ENCODE data around the gene RRM2.
"Not testable (repeated sequence)": the region's sequence is repeated elsewhere in the genome, so short reads cannot be mapped to it uniquely, and the experiment has no call there.

The RRM2 gene

DNA sequence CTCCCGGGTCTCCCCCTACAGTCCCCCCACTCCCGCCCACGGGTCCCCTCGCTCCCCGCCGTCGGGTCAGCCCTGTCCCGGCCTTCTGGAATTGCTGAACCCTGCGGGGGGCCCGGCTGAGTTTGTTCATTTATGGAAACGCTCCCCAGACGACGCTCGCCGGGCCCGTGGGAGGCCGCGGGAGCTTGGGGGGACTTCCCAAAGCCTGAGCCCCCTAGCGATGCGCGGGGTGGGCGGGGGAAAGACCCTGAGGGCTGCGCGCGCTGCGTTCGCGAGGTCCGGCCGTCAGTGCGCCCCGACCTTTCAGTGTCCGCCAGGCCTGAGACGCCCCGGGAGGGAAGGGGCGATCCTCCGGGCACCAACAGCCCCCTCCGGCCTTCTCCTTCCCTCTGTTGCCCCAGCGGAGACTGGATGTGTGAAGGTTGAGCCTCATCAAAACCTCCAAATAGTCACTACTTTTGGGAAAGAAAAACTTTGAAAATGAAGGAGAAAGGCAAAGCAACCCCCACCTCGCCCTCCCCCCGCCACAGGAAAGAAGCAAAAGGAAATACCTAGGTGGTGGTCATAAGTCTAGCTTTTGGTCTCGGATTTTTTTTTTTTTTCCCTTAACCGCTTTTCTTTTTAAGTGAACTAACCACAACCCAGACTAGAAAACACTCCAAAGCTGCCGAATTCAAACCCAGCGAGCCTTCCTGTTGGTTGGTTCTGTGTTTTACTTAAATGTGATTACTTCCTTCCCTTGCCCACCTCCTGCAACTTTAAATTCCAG, 41.8 kb upstream of the RRM2 start:
- peaks cover 4% of the 10 kb centered on the region for H3K9me3 ChIP-seq (ENCODE audit: control insufficient read depth, low read length)
- no peak overlapping the region for H3K4me3 ChIP-seq (ENCODE audit: low read length)
- DNase-seq (ENCODE audit: low read depth), result no peak
- peaks cover 7% of the 10 kb centered on the region for H3K4me1 ChIP-seq (ENCODE audit: control insufficient read depth, insufficient read depth, low read length)
- no peak overlapping the region for H3K9ac ChIP-seq (ENCODE audit: low read length)
- H3K36me3 ChIP-seq (ENCODE audit: control insufficient read depth, insufficient read depth, low read length, severe bottlenecking), result no peaks in the 10 kb centered on the region
- H3K27me3 ChIP-seq (replicated peaks; ENCODE audit: control insufficient read depth, insufficient read depth, low read length), result peaks cover 53% of the 10 kb centered on the region

DNA sequence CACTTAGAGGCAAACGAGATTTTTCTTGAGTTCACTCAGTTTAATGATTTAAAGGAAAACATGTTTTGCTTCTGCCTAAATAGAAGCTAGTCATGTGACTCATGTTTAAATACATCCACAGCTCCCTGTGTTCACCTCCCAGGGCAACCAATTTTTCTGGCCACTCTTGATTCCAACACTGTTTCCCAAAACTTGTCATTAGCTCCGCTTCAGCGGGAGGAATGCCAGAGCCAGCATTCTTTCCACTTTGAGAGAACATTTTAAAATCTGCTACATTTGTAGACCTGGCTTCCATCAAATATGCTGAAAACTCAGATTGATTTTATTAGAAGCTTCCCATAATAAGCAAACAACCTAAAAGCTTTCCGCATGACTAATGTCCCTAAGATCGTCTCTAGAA, 39.5 kb upstream of the RRM2 start:
- Histone ChIP-seq H3K4me1 (ENCODE audit: control insufficient read depth, insufficient read depth, low read length) (peaks cover 7% of the 10 kb centered on the region), H3K36me3 (ENCODE audit: control insufficient read depth, insufficient read depth, low read length, severe bottlenecking) (no peaks in the 10 kb centered on the region), H3K27me3 (replicated peaks; ENCODE audit: control insufficient read depth, insufficient read depth, low read length) (peaks cover 40% of the 10 kb centered on the region), H3K9ac (ENCODE audit: low read length) (no peak overlapping the region), H3K4me3 (ENCODE audit: low read length) (no peak overlapping the region), H3K9me3 (ENCODE audit: control insufficient read depth, low read length) (peaks cover 4% of the 10 kb centered on the region)
- peak; percentile 9 for DNase-seq (ENCODE audit: low read depth)

DNA sequence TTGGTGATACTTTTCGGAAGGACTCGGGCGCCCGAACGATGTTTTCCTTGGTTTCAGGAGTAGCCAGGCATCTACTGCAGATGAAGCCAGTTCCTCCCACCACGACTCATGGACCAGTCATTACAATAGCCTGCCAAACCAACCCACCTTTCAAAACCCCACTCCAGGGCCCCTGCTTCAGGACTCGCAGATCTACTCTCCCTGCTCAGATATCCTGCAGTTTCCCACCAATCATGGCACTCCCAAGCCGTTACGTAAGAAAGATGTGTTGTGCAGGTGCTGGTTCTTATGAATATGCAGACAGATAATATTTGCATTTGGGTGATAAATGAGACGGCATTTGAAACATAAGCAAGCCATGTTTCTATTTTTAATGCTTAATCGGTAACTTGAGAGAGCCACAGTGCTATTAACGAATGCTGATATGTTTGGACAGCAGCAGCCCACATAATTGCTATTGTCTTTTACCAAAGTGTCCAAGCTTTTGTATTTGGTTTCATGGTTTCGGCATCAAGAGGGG, 38.8 kb upstream of the RRM2 start:
- peaks cover 33% of the 10 kb centered on the region for H3K27me3 ChIP-seq (replicated peaks; ENCODE audit: control insufficient read depth, insufficient read depth, low read length)
- H3K4me3 ChIP-seq (ENCODE audit: low read length), result no peak overlapping the region
- no peak for DNase-seq (ENCODE audit: low read depth)
- peaks cover 4% of the 10 kb centered on the region for H3K9me3 ChIP-seq (ENCODE audit: control insufficient read depth, low read length)
- H3K4me1 ChIP-seq (ENCODE audit: control insufficient read depth, insufficient read depth, low read length), result peaks cover 6% of the 10 kb centered on the region
- H3K36me3 ChIP-seq (ENCODE audit: control insufficient read depth, insufficient read depth, low read length, severe bottlenecking), result no peaks in the 10 kb centered on the region
- H3K9ac ChIP-seq (ENCODE audit: low read length), result no peak overlapping the region

DNA sequence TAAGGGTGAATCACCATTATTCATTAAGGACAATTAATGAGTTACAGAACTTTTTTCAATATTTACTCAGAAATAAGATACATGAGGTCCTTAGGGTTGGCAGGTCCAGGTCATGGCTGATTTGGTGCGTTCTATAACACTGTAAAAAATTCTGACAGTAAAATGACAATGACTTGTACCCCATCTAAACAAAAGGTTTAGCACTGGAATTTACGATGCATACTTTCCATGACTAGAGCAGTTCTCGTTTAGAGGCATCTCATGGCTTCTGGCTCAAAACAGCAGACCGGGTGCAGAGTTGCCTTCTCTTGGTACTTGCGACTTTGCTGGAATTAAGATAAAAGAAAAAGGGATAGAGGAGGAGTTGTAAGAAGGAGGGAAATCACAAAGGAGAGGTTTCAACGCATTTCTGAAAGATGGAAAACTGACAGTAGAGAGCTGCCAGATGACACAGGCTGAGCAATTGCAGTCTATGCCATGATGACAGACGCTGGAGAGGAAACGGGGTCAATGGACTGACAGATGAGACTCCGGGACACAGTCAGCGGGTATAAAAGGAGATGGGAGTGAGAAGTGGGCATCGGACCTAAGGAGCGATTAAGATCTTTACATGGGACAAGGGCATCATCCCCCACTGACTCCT, 38.2 kb upstream of the RRM2 start:
- Histone ChIP-seq H3K36me3 (ENCODE audit: control insufficient read depth, insufficient read depth, low read length, severe bottlenecking) (no peaks in the 10 kb centered on the region), H3K27me3 (replicated peaks; ENCODE audit: control insufficient read depth, insufficient read depth, low read length) (peaks cover 36% of the 10 kb centered on the region), H3K9ac (ENCODE audit: low read length) (no peak overlapping the region), H3K9me3 (ENCODE audit: control insufficient read depth, low read length) (peaks cover 4% of the 10 kb centered on the region), H3K4me1 (ENCODE audit: control insufficient read depth, insufficient read depth, low read length) (peaks cover under 1% of the 10 kb centered on the region), H3K4me3 (ENCODE audit: low read length) (no peak overlapping the region)
- no peak for DNase-seq (ENCODE audit: low read depth)

DNA sequence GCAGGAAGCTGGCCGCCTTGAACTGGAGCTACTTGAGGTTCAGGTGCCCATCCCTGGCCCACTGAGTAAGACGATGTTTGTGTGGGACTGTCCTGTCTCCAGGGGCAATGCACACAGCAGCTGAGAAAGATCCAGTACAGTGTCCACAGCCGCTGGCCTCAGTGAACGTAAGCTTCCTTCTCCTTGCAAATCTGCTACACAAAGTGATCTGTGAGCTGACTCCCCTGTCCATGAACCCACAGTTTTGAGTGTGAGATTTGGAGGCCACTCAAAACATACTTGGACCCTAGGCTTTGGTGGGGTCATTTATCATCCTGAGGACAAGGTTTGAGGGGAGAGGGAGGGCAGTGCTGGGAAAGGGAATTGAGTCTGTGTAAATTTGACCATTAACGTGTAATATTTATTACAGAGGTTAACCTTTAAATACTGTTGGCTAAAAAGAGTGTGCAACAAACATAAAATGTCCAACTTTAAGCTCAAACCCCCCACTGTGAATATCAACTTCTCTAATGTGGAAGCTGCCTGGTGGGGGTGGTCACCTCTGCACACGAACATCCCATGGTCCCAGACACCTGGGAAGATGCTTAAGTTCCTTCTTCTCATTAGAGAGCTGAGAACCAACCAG, 37.4 kb upstream of the RRM2 start:
- Histone ChIP-seq H3K4me1 (ENCODE audit: control insufficient read depth, insufficient read depth, low read length) (no peaks in the 10 kb centered on the region), H3K9me3 (ENCODE audit: control insufficient read depth, low read length) (peaks cover 4% of the 10 kb centered on the region), H3K27me3 (replicated peaks; ENCODE audit: control insufficient read depth, insufficient read depth, low read length) (peaks cover 40% of the 10 kb centered on the region), H3K9ac (ENCODE audit: low read length) (no peak overlapping the region), H3K4me3 (ENCODE audit: low read length) (no peak overlapping the region), H3K36me3 (ENCODE audit: control insufficient read depth, insufficient read depth, low read length, severe bottlenecking) (no peaks in the 10 kb centered on the region)
- no peak for DNase-seq (ENCODE audit: low read depth)

DNA sequence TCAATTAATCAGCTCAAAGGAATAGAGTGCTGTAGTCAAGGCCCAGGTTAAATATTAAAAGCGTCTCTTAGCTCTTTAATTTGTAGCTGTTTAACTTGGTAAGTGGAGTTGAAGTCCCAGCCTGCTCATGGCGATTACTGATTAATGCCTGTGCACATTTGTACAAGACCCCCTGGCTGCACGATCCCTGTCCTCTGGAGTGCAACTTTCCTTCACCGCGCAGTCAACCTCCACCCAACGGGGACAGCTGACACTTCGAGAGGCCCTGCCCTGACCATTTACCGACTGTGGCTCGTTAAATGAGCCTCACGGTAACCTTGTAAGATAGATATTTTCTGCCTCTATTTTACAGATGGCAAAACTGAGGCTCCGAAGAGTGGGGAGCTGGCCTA, 36.9 kb upstream of the RRM2 start:
- Histone ChIP-seq H3K27me3 (replicated peaks; ENCODE audit: control insufficient read depth, insufficient read depth, low read length) (peaks cover 40% of the 10 kb centered on the region), H3K4me1 (ENCODE audit: control insufficient read depth, insufficient read depth, low read length) (no peaks in the 10 kb centered on the region), H3K36me3 (ENCODE audit: control insufficient read depth, insufficient read depth, low read length, severe bottlenecking) (no peaks in the 10 kb centered on the region), H3K9me3 (ENCODE audit: control insufficient read depth, low read length) (peaks cover 4% of the 10 kb centered on the region), H3K4me3 (ENCODE audit: low read length) (no peak overlapping the region), H3K9ac (ENCODE audit: low read length) (no peak overlapping the region)
- DNase-seq (ENCODE audit: low read depth), result no peak

DNA sequence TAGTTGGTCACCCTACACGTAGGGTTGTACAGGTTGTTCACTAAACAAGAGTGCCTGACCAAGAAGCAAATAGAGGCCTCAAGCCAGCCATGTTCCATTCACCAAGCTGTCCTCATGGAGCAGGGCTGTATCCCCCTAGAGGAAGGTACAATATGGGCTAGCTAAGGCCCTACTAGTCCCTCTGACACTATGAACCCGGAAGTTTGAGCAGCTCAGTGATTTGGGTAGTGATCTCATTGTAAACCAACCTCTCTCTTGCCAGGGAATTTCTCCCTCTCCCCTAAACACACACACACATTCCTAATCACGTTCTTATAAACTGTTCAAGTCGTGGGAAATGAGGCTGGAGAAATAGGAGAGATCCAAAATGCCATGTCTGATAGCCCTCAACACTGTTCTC, 35.6 kb upstream of the RRM2 start:
- Histone ChIP-seq H3K9me3 (ENCODE audit: control insufficient read depth, low read length) (peaks cover 8% of the 10 kb centered on the region), H3K36me3 (ENCODE audit: control insufficient read depth, insufficient read depth, low read length, severe bottlenecking) (no peaks in the 10 kb centered on the region), H3K4me1 (ENCODE audit: control insufficient read depth, insufficient read depth, low read length) (no peaks in the 10 kb centered on the region), H3K4me3 (ENCODE audit: low read length) (no peak overlapping the region), H3K9ac (ENCODE audit: low read length) (no peak overlapping the region), H3K27me3 (replicated peaks; ENCODE audit: control insufficient read depth, insufficient read depth, low read length) (peaks cover 49% of the 10 kb centered on the region)
- DNase-seq (ENCODE audit: low read depth), result no peak

DNA sequence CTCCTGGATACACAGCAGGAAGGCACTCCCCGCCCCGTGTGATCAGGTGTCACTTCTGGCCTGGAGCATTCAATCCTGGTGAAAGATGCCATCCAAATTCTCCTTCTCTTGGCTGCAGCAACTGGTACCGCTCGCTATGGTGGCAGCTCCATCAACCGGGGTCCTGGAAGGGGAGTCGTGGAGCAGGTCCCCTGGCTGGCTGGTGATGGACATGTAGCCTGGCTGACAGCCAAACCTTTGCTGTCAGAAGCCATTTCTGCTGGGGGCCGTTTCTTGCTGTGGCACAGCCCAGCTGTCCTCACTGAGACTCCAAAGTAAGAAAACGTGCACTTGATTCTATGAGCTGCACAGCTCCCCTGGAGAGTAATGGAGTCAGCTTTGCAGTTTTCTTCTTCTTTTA, 35.2 kb upstream of the RRM2 start:
- Histone ChIP-seq H3K36me3 (ENCODE audit: control insufficient read depth, insufficient read depth, low read length, severe bottlenecking) (no peaks in the 10 kb centered on the region), H3K4me3 (ENCODE audit: low read length) (no peak overlapping the region), H3K4me1 (ENCODE audit: control insufficient read depth, insufficient read depth, low read length) (no peaks in the 10 kb centered on the region), H3K9ac (ENCODE audit: low read length) (no peak overlapping the region), H3K9me3 (ENCODE audit: control insufficient read depth, low read length) (peaks cover 12% of the 10 kb centered on the region), H3K27me3 (replicated peaks; ENCODE audit: control insufficient read depth, insufficient read depth, low read length) (peaks cover 53% of the 10 kb centered on the region)
- no peak for DNase-seq (ENCODE audit: low read depth)

DNA sequence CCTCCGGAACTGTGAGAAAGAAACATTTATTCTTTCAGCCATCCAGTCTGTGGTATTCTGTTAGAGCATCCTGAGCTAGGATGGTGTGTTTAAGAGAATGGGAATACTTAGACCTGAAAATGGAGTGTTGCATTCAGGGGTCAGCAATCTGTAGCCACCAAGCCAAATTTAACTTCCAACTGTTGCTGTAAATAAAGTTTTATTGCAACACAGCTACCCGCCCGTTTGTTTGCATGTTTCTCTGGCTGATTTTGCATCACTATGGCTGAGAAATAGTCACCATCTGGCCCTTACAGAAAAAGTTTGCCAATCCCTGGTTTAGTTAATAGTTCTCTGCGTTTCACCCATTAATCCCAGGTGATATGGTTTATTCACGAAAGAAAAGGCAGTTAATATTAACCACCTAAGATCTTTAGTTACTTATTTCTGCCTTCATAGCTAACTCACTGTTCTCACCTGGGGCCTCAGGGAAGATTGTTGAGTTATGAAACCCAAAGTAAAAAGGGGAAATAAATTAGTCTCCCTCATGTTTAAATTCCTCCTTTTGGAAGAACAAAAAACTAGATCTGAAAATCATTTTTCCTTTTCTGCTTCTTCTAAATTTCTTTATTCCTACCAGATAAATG, 32.9 kb upstream of the RRM2 start:
- no peak overlapping the region for H3K9ac ChIP-seq (ENCODE audit: low read length)
- peaks cover 53% of the 10 kb centered on the region for H3K27me3 ChIP-seq (replicated peaks; ENCODE audit: control insufficient read depth, insufficient read depth, low read length)
- no peak for DNase-seq (ENCODE audit: low read depth)
- H3K4me1 ChIP-seq (ENCODE audit: control insufficient read depth, insufficient read depth, low read length), result no peaks in the 10 kb centered on the region
- peaks cover 13% of the 10 kb centered on the region for H3K9me3 ChIP-seq (ENCODE audit: control insufficient read depth, low read length)
- no peak overlapping the region for H3K4me3 ChIP-seq (ENCODE audit: low read length)
- H3K36me3 ChIP-seq (ENCODE audit: control insufficient read depth, insufficient read depth, low read length, severe bottlenecking), result no peaks in the 10 kb centered on the region

DNA sequence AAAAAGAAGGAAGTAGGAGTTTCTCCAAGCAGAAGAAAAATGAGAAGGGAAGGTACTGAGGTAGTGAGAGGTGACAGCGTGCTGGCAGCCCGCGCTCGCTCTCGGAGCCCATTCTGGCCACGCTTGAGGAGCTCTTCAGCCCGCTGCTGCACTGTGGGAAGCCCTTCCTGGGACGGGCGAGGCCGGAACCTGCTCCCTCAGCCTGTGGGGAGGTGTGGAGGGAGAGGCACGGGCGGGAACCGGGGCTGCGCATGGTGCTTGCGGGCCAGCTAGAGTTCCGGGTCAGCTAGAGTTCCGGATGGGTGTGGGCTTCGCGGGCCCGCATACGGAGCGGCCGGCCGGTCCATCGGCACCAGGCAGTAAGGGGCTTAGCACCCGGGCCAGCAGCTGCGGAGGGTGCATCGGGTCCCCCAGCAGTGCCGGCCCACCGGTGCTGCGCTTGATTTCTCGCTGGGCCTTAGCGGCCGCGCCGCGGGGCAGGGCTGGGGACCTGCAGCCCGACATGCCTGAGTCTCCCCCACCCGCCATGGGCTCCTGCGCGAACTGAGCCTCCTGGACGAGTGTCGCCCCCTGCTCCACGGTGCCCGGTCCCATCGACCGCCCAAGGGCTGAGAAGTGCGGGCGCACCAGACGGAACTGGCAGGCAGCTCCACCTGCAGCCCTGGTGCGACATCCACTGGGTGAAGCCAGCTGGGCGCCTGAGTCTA, 31.2 kb upstream of the RRM2 start:
- Histone ChIP-seq H3K4me3 (ENCODE audit: low read length) (peak overlapping the region; percentile 50), H3K36me3 (ENCODE audit: control insufficient read depth, insufficient read depth, low read length, severe bottlenecking) (no peaks in the 10 kb centered on the region), H3K4me1 (ENCODE audit: control insufficient read depth, insufficient read depth, low read length) (no peaks in the 10 kb centered on the region), H3K9me3 (ENCODE audit: control insufficient read depth, low read length) (peaks cover 9% of the 10 kb centered on the region), H3K27me3 (replicated peaks; ENCODE audit: control insufficient read depth, insufficient read depth, low read length) (peaks cover 40% of the 10 kb centered on the region), H3K9ac (ENCODE audit: low read length) (no peak overlapping the region)
- DNase-seq (ENCODE audit: low read depth), result no peak

DNA sequence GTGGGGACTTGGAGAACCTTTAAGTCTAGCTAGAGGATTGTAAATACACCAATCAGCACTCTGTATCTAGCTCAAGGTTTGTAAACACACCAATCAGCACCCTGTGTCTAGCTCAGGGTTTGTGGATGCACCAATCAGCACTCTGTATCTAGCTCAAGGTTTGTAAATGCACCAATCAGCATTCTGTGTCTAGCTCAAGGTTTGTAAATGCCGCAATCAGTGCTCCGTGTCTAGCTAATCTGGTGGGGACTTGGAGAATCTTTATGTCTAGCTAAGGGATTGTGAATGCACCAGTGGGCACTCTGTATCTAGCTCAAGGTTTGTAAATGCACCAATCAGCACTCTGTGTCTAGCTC, 30.7 kb upstream of the RRM2 start:
- H3K27me3 ChIP-seq (replicated peaks; ENCODE audit: control insufficient read depth, insufficient read depth, low read length), result peaks cover 40% of the 10 kb centered on the region
- not testable (repeated sequence) for H3K36me3 ChIP-seq (ENCODE audit: control insufficient read depth, insufficient read depth, low read length, severe bottlenecking); H3K9me3 ChIP-seq (ENCODE audit: control insufficient read depth, low read length); H3K4me3 ChIP-seq (ENCODE audit: low read length); H3K4me1 ChIP-seq (ENCODE audit: control insufficient read depth, insufficient read depth, low read length); H3K9ac ChIP-seq (ENCODE audit: low read length); DNase-seq (ENCODE audit: low read depth)
